Inflammatory macrophage treated with lipopolysaccharide for 1 hour (primary cell): ENCODE measurements around the gene NFKBIZ.

Experiments used
- DNase-seq, 2 donors: peaks; one replicate each; pipeline ENCODE4 v3.0.0-alpha.2; 2020 to 2022

NFKBIZ gene, protein sequence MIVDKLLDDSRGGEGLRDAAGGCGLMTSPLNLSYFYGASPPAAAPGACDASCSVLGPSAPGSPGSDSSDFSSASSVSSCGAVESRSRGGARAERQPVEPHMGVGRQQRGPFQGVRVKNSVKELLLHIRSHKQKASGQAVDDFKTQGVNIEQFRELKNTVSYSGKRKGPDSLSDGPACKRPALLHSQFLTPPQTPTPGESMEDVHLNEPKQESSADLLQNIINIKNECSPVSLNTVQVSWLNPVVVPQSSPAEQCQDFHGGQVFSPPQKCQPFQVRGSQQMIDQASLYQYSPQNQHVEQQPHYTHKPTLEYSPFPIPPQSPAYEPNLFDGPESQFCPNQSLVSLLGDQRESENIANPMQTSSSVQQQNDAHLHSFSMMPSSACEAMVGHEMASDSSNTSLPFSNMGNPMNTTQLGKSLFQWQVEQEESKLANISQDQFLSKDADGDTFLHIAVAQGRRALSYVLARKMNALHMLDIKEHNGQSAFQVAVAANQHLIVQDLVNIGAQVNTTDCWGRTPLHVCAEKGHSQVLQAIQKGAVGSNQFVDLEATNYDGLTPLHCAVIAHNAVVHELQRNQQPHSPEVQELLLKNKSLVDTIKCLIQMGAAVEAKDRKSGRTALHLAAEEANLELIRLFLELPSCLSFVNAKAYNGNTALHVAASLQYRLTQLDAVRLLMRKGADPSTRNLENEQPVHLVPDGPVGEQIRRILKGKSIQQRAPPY

DNA sequence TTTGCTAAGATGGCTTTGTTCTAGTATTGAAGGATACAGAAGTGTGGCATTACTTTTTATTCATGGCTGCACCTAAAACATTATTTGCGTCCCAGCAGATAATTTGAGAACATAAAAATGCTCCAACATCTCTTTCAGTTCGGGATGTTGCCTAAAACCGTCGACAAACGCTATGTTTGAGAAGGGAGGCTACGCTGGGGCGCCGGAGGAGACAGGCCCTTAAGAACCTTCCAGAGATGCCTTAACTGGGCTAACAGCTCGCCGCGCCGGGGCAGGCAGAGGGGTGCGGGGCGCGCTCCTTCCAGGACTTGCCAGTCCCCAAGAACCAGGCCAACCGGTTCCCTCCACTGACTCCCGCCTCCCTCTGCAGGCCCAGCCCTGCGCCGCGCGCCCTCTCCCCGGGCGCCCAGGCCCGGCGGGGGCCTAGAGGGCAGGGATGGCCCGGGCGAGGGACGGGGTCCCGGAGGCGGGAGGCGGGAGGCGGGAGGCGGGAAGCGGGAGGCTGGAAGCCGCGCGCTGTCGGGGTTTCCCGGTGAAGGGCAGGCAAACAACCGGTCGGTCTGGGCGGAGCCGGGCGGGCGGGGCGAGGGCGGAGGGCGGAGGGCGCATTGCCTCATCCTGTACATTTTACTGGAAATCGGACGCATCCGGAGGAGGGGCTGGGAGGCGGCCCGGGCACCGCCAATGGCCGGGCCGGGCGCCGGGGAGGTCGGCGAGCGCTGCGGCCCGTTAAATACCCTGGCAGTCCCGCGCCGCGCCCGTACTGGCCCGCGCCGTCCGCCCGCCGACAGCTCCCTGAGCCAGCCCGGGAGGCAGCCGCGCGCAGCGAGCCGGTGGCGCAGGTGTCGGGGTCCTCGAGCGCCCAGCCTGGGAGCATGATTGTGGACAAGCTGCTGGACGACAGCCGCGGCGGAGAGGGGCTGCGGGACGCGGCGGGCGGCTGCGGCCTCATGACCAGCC lies at the start of gene NFKBIZ:
Gene NFKBIZ, plus strand, starts transcription at position 761 of the 960 bp plus-strand sequence. Its CDS starts 115 bp downstream, at position 876.
- peak; percentile 94 to 99 for DNase-seq

DNA sequence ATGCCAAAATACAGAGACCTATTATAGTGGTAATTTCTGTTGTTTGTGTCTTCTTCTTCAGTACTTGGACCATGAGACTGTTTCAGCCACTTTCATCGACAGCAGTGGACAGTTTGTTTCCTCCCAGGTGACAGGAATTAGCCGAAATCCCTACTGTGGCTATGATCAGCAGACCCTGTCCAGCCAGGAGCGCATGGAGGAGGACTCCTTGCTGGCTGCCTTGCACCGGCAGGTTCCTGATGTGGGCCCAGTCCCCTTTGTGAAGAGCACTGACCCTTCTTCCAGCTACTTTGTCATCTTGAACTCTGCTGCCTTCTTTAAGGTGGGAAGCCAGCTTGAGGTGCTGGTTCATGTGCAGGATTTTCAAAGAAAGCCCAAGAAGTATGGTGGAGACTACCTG lies 48.1 kb upstream of the NFKBIZ start:
- no peak for DNase-seq

DNA sequence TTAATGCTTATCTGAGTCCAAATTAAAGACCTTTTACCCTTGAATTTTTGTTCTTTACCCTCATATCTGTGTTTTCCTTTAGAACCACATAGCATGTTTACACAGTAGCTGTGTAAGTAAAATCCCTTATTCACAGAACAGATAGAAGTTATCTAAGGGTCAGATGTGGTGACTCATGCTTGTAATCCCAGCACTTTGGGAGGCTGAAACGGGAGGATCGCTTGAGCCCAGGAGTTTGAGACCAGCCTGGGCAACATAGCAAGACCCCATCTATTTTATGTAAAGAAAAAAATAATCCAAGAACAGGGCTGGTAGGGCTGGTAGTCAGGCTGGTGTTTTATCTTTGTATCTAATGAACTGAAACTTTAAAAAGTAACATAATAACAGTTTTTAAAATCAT lies 47.1 kb upstream of the NFKBIZ start:
- DNase-seq, result no peak

DNA sequence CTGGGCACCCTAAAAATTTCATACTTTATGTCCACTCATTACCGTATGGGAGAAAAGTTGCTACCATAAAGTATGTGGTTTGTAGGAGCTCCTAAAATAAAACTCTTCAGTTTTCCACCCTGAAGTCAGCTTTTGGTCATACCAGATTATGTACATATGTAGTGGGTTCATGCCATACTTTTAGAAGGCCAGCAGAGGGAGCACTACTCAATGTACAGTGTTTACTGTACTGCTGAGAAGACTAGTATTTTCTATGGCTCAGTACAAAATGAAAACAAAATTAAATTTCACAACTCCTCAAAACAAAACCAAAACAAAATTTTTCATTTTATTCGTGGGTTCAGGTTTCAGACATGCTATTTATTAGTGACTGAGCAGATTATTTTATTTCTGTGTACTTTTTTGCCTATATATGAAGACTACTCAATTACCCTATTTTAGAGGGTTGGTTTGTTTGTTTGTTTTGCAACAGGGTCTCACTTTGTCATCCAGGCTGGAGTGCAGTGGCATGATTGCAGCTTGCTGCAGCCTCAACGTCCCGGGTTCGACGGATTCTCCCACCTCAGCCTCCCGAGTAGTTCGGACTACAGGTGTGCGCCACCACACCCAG lies 46.0 kb upstream of the NFKBIZ start:
- DNase-seq, result peak; percentile 76 to 94

DNA sequence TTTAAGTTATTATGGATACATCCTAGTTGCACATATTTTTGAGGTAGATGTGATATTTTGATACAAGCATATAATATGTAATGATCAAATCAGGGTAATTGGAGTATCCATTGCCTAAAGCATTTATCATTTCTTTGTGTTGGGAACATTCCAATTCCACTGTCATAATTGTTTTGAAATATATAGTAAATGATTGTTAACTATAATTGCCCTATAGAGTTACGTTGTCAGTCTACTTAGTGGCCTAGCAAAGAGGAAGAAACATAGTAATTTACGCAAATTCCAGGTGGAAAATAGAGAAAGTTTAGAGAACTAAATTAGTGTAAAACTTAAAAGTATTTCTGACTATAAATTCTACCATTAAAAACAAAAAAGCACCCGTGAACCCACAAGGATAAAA lies 45.4 kb upstream of the NFKBIZ start:
- DNase-seq, result no peak

DNA sequence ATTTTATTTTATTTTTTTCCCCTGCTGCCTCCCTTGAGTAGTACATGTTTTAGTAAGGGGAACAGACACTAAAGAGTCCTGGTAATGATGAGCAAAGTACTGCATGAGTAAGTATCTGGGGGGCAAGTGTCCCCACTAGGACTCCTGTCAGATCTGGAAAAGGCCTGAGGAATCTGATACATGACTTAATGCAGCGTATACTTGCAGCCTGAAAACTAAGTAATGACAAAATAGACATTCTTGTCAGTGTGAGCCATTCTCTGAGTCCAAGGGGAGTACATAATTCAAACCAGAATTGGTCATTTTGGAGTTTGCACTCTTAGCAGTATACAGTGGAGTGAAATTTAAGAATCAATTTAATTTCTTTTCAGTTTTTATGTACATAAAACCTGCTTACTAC lies 42.8 kb upstream of the NFKBIZ start:
- DNase-seq, result no peak

DNA sequence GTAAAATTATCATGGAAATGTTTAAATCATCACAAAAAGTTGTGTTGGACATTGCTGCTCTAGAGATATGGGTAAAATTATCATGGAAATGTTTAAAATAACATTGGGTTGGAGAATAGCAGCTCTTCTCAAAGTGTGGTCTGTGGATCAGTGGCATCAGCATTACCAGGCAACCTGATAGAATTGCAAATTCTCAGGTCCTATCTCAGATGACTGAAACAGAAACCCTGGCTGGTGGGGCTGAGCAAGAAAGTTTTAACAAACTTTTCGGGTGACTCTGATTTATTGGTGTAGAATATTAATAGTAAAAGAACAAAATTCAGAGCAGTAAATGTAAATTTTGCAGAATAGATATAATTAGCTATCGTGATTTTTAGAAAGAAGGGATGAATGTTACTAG lies 41.4 kb upstream of the NFKBIZ start:
- DNase-seq, result no peak

DNA sequence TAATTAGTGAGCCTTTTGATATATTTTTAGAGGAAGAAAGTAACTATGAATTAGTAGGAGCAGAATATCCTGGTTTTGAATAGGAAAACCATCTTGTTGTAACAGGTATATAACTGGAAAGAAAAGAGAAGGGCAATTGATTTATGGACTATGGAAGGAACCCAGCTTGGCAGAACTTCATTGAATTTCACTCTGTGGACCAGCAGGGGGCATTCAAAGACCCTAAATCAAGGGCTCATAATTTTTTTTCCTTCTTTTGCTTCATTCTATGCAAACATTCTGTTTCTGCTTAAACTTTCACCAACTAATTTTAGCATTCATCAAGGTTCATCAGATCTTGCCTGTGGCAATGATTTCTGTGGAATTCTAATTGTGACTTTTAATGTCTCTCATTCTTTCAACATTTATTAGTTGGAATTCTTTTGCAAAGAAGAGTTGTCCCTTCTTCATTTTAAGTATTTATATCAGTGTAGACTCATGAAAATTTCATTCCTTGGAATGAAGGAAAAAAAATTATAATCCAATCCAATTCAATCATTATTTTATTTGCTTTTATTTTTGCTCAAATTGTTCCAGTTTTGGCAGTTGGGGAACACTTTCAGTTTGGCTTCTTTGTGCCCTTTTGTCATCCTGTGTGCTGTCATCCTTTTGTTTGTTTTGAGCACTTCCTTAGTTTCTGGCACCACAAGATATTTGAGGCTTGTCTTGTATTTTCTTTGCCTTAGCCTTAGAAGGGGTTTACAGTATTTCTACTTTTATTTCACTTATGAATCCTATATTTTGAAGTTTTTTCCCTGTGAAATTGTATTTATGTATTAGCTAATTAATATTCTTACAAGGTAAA lies 39.9 kb upstream of the NFKBIZ start:
- DNase-seq, result peak; percentile 74

DNA sequence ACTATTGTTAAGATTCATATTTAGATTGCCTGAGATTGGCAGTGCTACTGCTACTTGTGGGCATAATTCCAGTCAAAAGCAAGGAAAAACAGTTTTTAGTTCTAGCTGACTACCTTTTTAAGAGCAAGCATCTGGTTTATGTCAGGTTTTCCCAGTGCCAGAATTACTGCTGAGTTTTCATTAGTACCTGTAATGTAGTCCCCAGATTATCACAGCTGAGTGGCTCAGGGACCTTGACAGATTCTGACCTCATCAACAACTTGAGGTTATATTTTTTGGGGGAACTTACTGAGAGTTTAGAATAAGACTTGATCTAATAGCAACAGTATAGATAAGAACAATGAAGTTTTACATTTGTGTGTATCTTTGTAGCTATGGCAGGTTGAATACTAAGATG lies 39.3 kb upstream of the NFKBIZ start:
- no peak for DNase-seq

DNA sequence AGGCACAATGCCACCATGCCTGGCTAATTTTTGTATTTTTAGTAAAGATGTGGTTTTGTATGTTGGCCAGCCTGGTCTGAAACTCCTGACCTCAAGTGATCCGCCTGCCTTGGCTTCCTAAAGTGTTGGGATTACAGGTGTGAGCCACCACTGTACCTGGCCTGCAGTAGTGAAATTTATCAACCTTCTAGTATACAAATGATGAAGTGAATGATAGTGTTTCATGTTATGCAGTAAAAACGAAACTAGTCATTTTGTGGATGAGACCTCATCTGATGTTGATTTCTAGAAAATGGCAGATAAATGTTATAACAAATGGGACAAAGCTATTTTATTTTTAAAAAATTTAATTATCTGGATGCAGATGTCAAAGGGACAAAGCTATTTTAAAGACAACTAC lies 37.4 kb upstream of the NFKBIZ start:
- DNase-seq, result no peak

DNA sequence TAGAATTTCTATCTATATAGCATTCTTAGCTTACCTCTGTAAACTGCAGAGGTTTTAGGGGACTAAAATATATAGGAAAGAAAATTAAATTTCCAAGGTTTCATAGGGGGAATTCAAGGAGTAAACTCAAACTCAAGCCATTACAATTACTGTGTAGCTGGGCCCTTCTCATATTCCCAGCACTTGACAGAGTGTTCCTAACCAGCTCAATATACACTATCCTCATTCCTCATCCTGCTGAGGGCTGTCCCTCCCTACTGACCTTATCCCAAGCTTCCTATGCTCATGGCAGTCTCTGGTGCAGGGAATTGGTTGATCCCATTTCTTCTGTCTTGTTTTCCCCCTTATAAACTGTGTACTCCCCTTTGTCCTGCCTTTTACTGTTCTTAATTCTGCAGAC lies 36.4 kb upstream of the NFKBIZ start:
- no peak for DNase-seq

DNA sequence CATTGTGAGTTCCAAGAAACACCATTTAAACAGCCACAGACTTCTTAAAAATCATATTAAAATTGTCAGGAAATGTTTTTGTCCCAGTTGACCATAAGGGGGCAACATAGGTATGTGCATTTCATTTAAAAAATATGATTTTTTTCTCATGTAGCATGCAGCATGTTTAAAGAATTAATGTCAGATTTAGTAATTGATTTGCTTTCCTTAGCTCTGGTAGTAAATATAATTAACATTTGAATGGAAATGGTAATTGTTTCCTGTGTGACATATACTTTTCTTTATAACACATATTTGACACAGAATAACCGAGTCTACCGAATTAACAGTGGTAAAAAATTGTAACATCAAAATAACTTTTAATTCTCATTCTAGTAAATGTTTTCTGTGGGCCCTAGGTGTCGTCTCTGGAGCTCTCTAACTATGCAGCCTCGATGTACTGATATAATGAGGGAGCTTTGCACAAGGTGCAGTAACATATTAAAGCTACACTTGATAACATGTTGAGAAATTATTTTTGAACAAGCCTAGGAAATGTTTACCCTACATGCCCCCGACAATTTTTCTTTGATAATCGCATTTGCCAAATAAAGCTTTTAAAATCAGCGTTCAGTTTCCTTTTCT lies 35.4 kb upstream of the NFKBIZ start:
- DNase-seq, result peak; percentile 47 to 78

DNA sequence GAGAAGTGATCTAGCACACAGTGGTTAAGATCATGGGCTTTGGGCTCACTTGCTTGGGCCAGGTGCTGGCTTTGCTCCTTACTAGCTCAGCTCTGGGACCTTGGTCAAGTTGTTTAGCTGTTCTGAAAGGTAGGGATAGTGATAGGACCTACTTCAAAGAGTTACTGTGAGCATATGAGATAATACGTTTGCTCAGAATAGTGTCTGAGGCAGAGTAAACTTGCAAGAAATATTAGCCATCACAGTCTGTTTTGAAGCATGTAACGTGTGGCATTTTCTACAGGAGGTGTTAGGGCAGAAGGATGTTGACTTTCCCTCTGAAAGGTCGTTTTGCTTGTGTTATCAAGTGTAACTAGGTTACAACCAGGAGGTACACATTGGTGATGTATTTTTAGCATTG lies 34.5 kb upstream of the NFKBIZ start:
- DNase-seq, result no peak

DNA sequence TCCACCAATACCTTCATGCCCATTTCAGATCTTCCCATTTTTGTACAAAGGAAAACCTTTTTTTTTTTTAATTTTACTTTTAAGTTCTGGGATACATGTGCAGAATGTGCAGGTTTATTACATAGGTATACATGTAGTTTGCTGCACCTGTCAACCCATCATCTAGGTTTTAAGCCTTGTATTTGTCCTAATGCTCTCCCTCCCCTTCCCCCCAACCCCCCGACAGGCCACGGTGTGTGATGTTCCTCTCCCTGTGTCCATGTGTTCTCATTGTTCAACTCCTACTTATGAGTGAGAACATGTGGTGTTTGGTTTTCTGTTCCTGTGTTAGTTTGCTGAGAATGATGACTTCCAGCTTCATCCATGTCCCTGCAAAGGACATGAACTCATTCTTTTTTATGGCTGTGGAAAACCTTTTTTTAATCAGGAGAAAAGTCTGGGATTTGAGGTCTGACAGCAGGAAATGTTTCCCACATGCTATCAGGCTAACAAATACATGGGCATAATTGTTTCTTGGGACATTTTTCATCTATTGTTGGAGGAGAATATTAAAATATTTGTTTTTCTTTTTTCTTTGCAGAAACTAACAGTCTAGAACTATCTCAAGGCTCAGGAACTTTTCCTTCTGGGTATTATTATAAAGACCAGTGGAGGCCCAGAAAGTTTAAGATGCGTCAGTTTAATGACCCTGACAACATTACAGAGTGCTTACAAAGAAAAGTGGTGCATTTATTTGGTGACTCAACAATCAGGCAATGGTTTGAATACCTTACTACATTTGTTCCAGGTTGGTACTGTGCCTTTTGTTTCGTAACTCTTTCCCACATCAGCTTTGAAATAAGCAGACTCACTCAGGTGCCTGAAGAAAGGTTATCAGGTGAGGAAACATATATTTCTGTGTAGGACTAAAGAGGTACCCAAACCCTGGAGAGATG lies 32.8 kb upstream of the NFKBIZ start:
- no peak for DNase-seq

DNA sequence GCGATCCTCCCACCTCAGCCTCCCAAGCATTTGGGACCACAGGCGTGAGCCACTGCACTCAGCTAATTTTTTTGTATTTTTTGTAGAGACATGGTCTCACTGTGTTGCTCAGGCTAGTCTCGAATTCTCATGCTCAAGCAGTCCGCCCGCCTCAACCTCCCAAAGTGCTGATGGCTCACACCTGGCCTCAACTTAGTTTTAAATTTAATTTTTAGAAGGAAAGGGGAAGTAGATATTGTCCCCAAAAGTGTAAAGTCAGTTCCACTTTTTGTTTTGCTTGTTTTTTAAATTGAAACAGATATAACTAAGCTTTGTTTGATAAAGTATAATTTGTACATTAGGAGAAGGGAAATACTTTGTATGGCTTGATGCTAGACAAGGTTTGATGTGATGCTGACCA lies 31.3 kb upstream of the NFKBIZ start:
- DNase-seq, result no peak

DNA sequence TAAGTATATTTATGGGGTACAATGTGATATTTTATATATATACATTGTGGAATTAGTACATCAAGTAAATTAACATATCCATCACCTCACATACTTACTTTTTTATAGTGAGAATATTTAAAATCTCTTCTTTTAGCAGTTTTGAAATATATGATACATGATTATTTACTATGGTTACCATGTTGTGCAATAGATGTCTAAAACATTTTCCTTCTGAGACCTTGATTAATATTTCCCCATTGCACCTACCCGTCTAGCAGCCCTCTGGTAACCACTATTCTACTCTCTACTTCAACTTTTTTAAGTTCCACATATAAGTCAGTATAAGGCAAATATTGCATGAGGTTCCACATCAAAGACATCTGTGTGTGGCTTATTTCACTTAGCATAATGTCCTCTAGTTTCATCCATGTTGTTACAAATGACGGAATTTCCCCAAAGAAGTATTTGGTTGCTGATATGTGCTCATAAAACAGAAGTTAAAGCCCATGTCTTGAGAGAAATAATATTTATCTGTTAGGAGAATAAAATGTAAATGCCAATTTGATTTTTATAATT lies 29.6 kb upstream of the NFKBIZ start:
- peak; percentile 89 for DNase-seq

DNA sequence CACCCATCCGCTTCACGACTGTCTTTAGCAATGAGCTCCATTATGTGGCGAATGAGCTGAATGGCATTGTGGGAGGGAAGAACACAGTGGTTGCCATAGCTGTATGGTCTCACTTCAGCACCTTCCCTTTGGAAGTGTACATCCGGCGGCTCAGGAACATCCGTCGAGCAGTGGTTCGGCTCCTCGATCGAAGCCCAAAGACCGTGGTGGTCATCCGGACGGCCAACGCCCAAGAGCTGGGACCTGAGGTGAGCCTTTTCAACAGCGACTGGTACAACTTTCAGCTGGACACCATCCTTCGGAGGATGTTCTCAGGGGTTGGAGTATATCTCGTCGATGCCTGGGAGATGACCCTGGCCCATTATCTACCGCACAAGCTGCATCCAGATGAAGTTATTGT lies 27.8 kb upstream of the NFKBIZ start:
- DNase-seq, result no peak

DNA sequence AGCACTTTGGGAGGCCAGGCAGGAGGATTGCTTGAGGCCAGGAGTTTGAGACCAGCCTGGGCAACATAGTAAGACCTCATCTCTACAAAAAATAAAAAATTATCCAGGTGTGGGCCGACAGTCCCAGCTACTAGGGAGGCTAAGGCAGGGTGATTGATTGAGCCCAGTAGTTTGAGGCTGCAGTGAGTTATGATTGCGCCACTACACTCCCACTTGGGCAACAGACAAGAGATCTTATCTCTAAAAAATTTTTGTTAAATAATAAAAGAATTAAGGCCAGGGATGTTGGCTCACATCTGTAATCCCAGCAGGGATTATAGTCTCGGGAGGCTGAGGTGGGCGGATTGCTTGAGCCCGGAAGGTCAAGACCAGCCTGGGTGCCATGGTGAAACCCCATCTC lies 25.8 kb upstream of the NFKBIZ start:
- no peak for DNase-seq

DNA sequence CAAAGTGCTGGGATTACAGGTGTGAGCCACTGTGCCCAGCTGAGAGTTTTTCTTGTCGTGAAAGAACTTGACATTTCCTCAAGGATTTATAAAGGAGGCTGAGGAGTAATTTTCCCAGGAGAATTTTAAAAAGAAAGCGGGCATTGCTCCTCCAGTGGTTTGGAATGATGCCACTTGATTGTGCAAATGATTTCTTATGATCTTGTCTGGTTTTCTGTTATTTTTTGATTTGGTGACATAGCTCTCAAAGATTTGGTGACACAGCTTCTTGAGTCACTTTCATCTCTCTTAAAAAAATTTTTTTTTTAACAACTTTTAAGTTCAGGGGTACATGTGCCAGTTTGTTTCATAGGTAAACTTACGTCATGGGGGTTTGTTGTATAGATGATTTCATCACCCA lies 24.6 kb upstream of the NFKBIZ start:
- peak in 1 of 2 donors; percentile 26 for DNase-seq

DNA sequence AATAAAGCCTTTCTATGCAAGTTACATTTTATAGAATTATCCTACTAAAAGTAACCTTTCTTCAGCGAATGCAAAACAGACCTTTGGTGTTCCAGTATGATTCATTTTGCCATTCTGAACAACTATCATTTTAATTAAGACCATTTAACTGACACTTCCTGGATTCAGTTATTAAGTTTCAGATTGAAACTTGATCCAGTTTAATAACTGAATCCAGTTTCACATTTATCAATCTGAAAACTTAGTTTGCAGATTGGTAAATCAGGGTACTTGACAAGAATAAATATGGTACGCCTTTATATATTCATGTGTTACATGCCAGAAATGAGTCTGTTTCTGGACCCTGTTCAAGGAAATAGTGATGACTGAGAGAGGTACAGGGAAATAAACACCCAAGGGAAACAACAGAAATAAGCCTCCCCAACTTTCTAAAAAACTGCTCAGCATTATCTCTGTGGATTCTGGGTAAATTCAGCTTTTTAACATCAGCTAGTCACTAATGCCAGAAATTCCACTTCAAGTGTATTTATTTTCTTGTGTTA lies 23.3 kb upstream of the NFKBIZ start:
- no peak for DNase-seq
